HEK293 (cell line): Measurements from ENCODE around the gene SCOC.

Experiments used
- CTCF ChIP-seq: fragments of 450-650 bp; formaldehyde crosslinking; IDR thresholded peaks from 2 replicates; pipeline ENCODE4 v1.5.1; 2016; ENCODE audit warnings: missing biosample characterization, missing genetic modification characterization
- FEZF1 ChIP-seq: fragments of 450-650 bp; formaldehyde crosslinking; IDR thresholded peaks from 2 replicates; pipeline ENCODE4 v1.5.1; 2016; ENCODE audit warnings: missing biosample characterization, missing genetic modification characterization
- KLF10 ChIP-seq: fragments of 450-650 bp; IDR thresholded peaks from 2 replicates; pipeline ENCODE4 v1.5.1; 2018; ENCODE audit warnings: missing biosample characterization, mild to moderate bottlenecking, missing genetic modification characterization
- PATZ1 ChIP-seq: fragments of 450-650 bp; formaldehyde crosslinking; IDR thresholded peaks from 2 replicates; pipeline ENCODE4 v1.5.1; 2016; ENCODE audit warnings: missing biosample characterization, missing genetic modification characterization
- SCRT1 ChIP-seq: fragments of 450-650 bp; formaldehyde crosslinking; IDR thresholded peaks from 2 replicates; pipeline ENCODE4 v1.5.1; 2016; ENCODE audit warnings: missing biosample characterization, missing genetic modification characterization, borderline replicate concordance
- ZBTB8A ChIP-seq: fragments of 450-650 bp; formaldehyde crosslinking; IDR thresholded peaks from 2 replicates; pipeline ENCODE4 v1.5.1; 2016; ENCODE audit warnings: missing biosample characterization, missing genetic modification characterization
- ZNF174 ChIP-seq: fragments of 450-650 bp; formaldehyde crosslinking; IDR thresholded peaks from 2 replicates; pipeline ENCODE4 v1.5.0; 2017; ENCODE audit warnings: missing biosample characterization, mild to moderate bottlenecking, missing genetic modification characterization
- ZNF521 ChIP-seq: fragments of 450-650 bp; formaldehyde crosslinking; IDR thresholded peaks from 2 replicates; pipeline ENCODE4 v1.5.1; 2017; ENCODE audit warnings: missing biosample characterization, mild to moderate bottlenecking, missing genetic modification characterization
- ZNF558 ChIP-seq: fragments of 450-650 bp; formaldehyde crosslinking; IDR thresholded peaks from 2 replicates; pipeline ENCODE4 v1.5.1; 2016; ENCODE audit warnings: missing biosample characterization, missing genetic modification characterization
- ZNF629 ChIP-seq: fragments of 450-650 bp; formaldehyde crosslinking; IDR thresholded peaks from 2 replicates; pipeline ENCODE4 v1.5.1; 2017; ENCODE audit warnings: missing biosample characterization, missing genetic modification characterization
- ZNF692 ChIP-seq: fragments of 450-650 bp; formaldehyde crosslinking; IDR thresholded peaks from 2 replicates; pipeline ENCODE4 v1.5.1; 2016; ENCODE audit warnings: missing biosample characterization, missing genetic modification characterization
- ZNF785 ChIP-seq: fragments of 450-650 bp; formaldehyde crosslinking; IDR thresholded peaks from 2 replicates; pipeline ENCODE4 v1.5.1; 2016; ENCODE audit warnings: missing biosample characterization, missing genetic modification characterization

GRCh38 chr4:140333523-140333922 lies 39.9 kb upstream of the SCOC start:
- TF ChIP-seq ZBTB8A (no peak), CTCF (tag by site-specific recombination) (no peak), PATZ1 (no peak), KLF10 (tag by site-specific recombination) (no peak), FEZF1 (tag by site-specific recombination) (no peak), ZNF629 (tag by site-specific recombination) (no peak), ZNF785 (no peak), SCRT1 (tag by site-specific recombination) (no peak), ZNF521 (tag by site-specific recombination) (no peak), ZNF174 (no peak), ZNF558 (tag by site-specific recombination) (no peak), ZNF692 (tag by site-specific recombination) (no peak)
